KMS-11 (cell line): Measurements from ENCODE around the gene NOTUM.

Experiments
- H2AFZ ChIP-seq: fragments of 200-600 bp; sonication (generic); 2 replicates; pipeline ENCODE4 v1.6.1; 2016; ENCODE audit warnings: antibody characterized with exemption, mixed run types, low read depth
- H3K27ac ChIP-seq: fragments of 200-600 bp; sonication (generic); 2 replicates; pipeline ENCODE4 v1.6.1; 2016; ENCODE audit warnings: mild to moderate bottlenecking, mixed run types
- H3K27me3 ChIP-seq: fragments of 200-600 bp; sonication (generic); 2 replicates; pipeline ENCODE4 v1.6.1; 2017; ENCODE audit warnings: mild to moderate bottlenecking, low read depth, mixed run types, moderate library complexity; ENCODE audit not compliant: insufficient read depth
- H3K36me3 ChIP-seq: fragments of 200-600 bp; sonication (generic); 2 replicates; pipeline ENCODE4 v1.6.1; 2017; ENCODE audit warnings: mild to moderate bottlenecking, mixed run types; ENCODE audit not compliant: insufficient read depth
- H3K4me1 ChIP-seq: fragments of 200-600 bp; sonication (generic); 2 replicates; pipeline ENCODE4 v1.6.1; 2016; ENCODE audit warnings: mild to moderate bottlenecking, low read depth, mixed run types; ENCODE audit not compliant: poor library complexity, severe bottlenecking
- H3K4me2 ChIP-seq: fragments of 200-600 bp; sonication (generic); 2 replicates; pipeline ENCODE4 v1.7.0; 2016; ENCODE audit warnings: mild to moderate bottlenecking, mixed run types
- H3K4me3 ChIP-seq: fragments of 200-600 bp; sonication (generic); IDR thresholded peaks from 2 replicates; pipeline ENCODE4 v1.6.1; 2017; ENCODE audit warnings: low read depth, low read length, mixed read lengths; ENCODE audit not compliant: insufficient read depth
- H3K79me2 ChIP-seq: fragments of 200-600 bp; sonication (generic); 2 replicates; pipeline ENCODE4 v1.6.1; 2016; ENCODE audit warnings: low read depth, mixed run types; ENCODE audit not compliant: insufficient read depth
- H3K9ac ChIP-seq: fragments of 200-600 bp; sonication (generic); 2 replicates; pipeline ENCODE4 v1.6.1; 2016; ENCODE audit warnings: mild to moderate bottlenecking, mixed run types
- H4K20me1 ChIP-seq: fragments of 200-600 bp; sonication (generic); 2 replicates; pipeline ENCODE4 v1.6.1; 2016; ENCODE audit warnings: mild to moderate bottlenecking, mixed run types; ENCODE audit not compliant: insufficient read depth
- CTCF ChIP-seq: fragments of 200-600 bp; sonication (generic); conservative IDR thresholded peaks from 2 replicates; pipeline ENCODE4 v1.6.1; 2017; ENCODE audit warnings: low read depth, mild to moderate bottlenecking, antibody characterized with exemption, low read length, moderate library complexity, mixed read lengths

NOTUM gene

GRCh38 chr17:81961087-81961511, at the start of gene NOTUM:
Gene NOTUM (minus strand): TSS chr17:81961187. CDS start chr17:81960909, 278 bp downstream.
- no peak for TF ChIP-seq CTCF

DNA sequence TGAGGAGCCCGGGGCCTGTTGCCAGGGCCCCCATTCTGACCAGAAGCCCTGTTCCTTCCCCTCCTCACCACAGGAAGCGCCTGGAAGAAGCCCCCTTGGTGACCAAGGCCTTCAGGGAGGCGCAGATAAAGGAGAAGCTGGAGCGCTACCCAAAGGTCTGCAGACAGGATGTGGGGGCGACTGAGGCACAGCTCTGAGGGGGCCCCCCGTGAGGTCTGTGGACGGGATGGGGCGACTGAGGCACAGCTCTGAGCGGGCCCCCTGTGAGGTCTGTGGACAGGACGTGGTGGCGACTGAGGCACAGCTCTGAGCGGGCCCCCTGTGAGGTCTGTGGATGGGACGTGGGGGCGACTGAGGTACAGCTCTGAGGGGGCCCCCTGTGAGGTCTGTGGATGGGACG, 48.4 kb upstream of the NOTUM start:
- Histone ChIP-seq H3K9ac (no peak overlapping the region), H3K79me2 (no peaks in the 10 kb centered on the region), H2AFZ (no peak overlapping the region), H3K4me1 (no peaks in the 10 kb centered on the region), H3K27me3 (no peaks in the 10 kb centered on the region), H3K27ac (no peak overlapping the region), H3K36me3 (no peaks in the 10 kb centered on the region), H3K4me3 (no peak overlapping the region), H4K20me1 (no peaks in the 10 kb centered on the region), H3K4me2 (no peak overlapping the region)
- no peak for TF ChIP-seq CTCF

More at GRCh38 chr17:81961087-81961511, at the start of gene NOTUM:
- H3K4me2 ChIP-seq = no peak within 1 kb of the TSS
- H3K27ac ChIP-seq = no peak within 1 kb of the TSS
- H3K79me2 ChIP-seq = no peaks in the 10 kb centered on the region
- H3K4me1 ChIP-seq = no peaks in the 10 kb centered on the region
- no peak within 1 kb of the TSS for H3K4me3 ChIP-seq
- H2AFZ ChIP-seq = no peak within 1 kb of the TSS; the same call in 1 of the 2 replicates
- no peak within 1 kb of the TSS for H3K9ac ChIP-seq
- H3K36me3 ChIP-seq = no peaks in the 10 kb centered on the region
- H3K27me3 ChIP-seq = peaks cover 76% of the 10 kb centered on the region
- no peaks in the 10 kb centered on the region for H4K20me1 ChIP-seq

GRCh38 chr17:82008941-82009405, 48.0 kb upstream of the NOTUM start:
- Histone ChIP-seq H3K9ac (no peak overlapping the region), H3K27ac (no peak overlapping the region), H3K4me3 (no peak overlapping the region), H2AFZ (no peak overlapping the region), H3K4me1 (no peaks in the 10 kb centered on the region), H3K27me3 (no peaks in the 10 kb centered on the region), H4K20me1 (no peaks in the 10 kb centered on the region), H3K79me2 (no peaks in the 10 kb centered on the region), H3K4me2 (no peak overlapping the region), H3K36me3 (no peaks in the 10 kb centered on the region)
- TF ChIP-seq CTCF = no peak

DNA sequence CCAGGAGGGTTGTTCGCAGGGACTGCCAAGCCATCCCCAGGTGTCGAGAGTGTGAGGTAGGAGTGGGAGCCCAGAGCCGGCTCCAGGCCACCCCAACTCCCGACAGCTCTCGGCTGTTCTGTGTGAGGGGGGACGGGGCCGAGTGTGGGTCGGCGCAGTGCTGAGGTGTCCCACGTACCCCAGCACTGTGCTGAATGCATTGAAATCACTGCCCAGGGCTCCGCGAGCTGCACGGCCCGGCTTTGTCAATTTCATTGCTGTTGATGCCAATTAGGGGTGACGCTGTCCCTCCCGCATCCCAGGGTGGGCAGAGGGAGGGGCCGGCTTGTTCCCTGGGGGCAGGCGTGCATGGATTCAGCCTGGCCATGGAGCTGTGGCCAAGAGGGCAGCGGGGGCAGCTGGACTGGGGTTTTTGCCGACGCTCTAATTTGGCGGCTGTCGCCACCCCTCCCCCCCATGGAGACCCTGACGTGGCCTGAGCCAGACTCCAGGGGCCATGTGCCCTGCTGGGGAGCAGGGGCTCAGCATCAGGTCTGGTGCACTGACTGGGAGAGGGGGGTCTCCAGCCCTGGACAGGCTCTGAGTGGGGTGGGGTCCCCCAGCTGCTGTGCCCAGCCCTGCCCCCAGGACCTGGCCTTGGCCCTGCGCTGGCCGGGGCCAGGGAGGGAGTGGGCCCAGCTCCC, 47.4 kb upstream of the NOTUM start:
- Histone ChIP-seq H3K4me2 (no peak overlapping the region), H3K27ac (no peak overlapping the region), H2AFZ (no peak overlapping the region), H3K36me3 (no peaks in the 10 kb centered on the region), H3K4me1 (no peaks in the 10 kb centered on the region), H4K20me1 (no peaks in the 10 kb centered on the region), H3K79me2 (no peaks in the 10 kb centered on the region), H3K4me3 (no peak overlapping the region), H3K27me3 (no peaks in the 10 kb centered on the region), H3K9ac (no peak overlapping the region)
- no peak for TF ChIP-seq CTCF
